HG03354 (cell line): ENCODE measurements around the gene USP17L19.
"Not testable (repeated sequence)": the region's sequence is repeated elsewhere in the genome, so short reads cannot be mapped to it uniquely, and the experiment has no call there.

Experiments used
- ATAC-seq: cut with Tn5 transposase; IDR thresholded peaks from one replicate; pipeline ENCODE4 v1.9.1; 2021; ENCODE audit warnings: mild to moderate bottlenecking; ENCODE audit not compliant: unreplicated experiment, poor library complexity, severe bottlenecking

USP17L19 gene

GRCh38 chr4:9253078-9253477 is at the start of gene USP17L19:
TSS of gene USP17L19 (plus strand) at chr4:9253378. CDS start at chr4:9253378, 0 bp downstream.
- ATAC-seq: not testable (repeated sequence)

GRCh38 chr4:9210357-9210756 is 42.8 kb upstream of the USP17L19 start, which contains the start of gene USP17L10:
TSS of gene USP17L10 (plus strand) at chr4:9210657. CDS start at chr4:9210657, 0 bp downstream.
- not testable (repeated sequence) for ATAC-seq

- not testable (repeated sequence) for ATAC-seq
Observed at GRCh38 chr4:9214701-9215100, 38.5 kb upstream of the USP17L19 start.

- not testable (repeated sequence) for ATAC-seq
Observed at GRCh38 chr4:9215105-9215504, 38.1 kb upstream of the USP17L19 start, which contains the start of gene USP17L11. TSS of gene USP17L11 (plus strand) at chr4:9215405. CDS start at chr4:9215405, 0 bp downstream.

GRCh38 chr4:9219852-9220251 is 33.3 kb upstream of the USP17L19 start, which contains the start of gene USP17L12:
TSS of gene USP17L12 (plus strand) at chr4:9220152. CDS start at chr4:9220152, 0 bp downstream.
- not testable (repeated sequence) for ATAC-seq

GRCh38 chr4:9224596-9224995 is 28.6 kb upstream of the USP17L19 start, which contains the start of gene USP17L13:
TSS of gene USP17L13 (plus strand) at chr4:9224896. CDS start at chr4:9224896, 0 bp downstream.
- not testable (repeated sequence) for ATAC-seq

- not testable (repeated sequence) for ATAC-seq
Observed at GRCh38 chr4:9230249-9230648, 22.9 kb upstream of the USP17L19 start.

GRCh38 chr4:9234085-9234484 is 19.1 kb upstream of the USP17L19 start, which contains the start of gene USP17L15:
TSS of gene USP17L15 (plus strand) at chr4:9234385. CDS start at chr4:9234385, 0 bp downstream.
- ATAC-seq: not testable (repeated sequence)

GRCh38 chr4:9238461-9238860 is 14.7 kb upstream of the USP17L19 start:
- not testable (repeated sequence) for ATAC-seq

GRCh38 chr4:9243579-9243978 is 9.6 kb upstream of the USP17L19 start, which contains the start of gene USP17L17:
TSS of gene USP17L17 (plus strand) at chr4:9243879. CDS start at chr4:9243879, 0 bp downstream.
- ATAC-seq: not testable (repeated sequence)

GRCh38 chr4:9247953-9248680 is 5.1 kb upstream of the USP17L19 start, which contains the start of gene USP17L18:
TSS of gene USP17L18 (plus strand) at chr4:9248630. CDS start at chr4:9248630, 0 bp downstream.
- not testable (repeated sequence) for ATAC-seq

GRCh38 chr4:9257824-9258223 is 4.6 kb downstream of the USP17L19 start, which contains the start of gene USP17L20:
TSS of gene USP17L20 (plus strand) at chr4:9258124. CDS start at chr4:9258124, 0 bp downstream.
- ATAC-seq: not testable (repeated sequence)

GRCh38 chr4:9262572-9262971 is 9.4 kb downstream of the USP17L19 start, which contains the start of gene USP17L21:
TSS of gene USP17L21 (plus strand) at chr4:9262872. CDS start at chr4:9262872, 0 bp downstream.
- ATAC-seq: not testable (repeated sequence)

GRCh38 chr4:9267319-9267718 is 14.1 kb downstream of the USP17L19 start, which contains the start of gene USP17L22:
TSS of gene USP17L22 (plus strand) at chr4:9267619. CDS start at chr4:9267619, 0 bp downstream.
- ATAC-seq: not testable (repeated sequence)

- ATAC-seq: not testable (repeated sequence)
Observed at GRCh38 chr4:9271719-9272118, 18.5 kb downstream of the USP17L19 start.
